Stimulated activated CD8-positive, alpha-beta memory T cell treated with anti-CD3 and anti-CD28 coated beads, Interleukin-2, amount 100 ng/mL, for 48 hours (primary cell): ENCODE data around the gene SLC17A2.
"Not testable (repeated sequence)": the region's sequence is repeated elsewhere in the genome, so short reads cannot be mapped to it uniquely, and the experiment has no call there.

Experiments
- DNase-seq, 2 donors: peaks; one replicate each; pipeline ENCODE4 v3.0.0-alpha.2; 2020; ENCODE audit warnings: low read depth in 2 of 2

The SLC17A2 gene

GRCh38 chr6:25952535-25952934, 22.0 kb upstream of the SLC17A2 start:
- DNase-seq, result no peak

GRCh38 chr6:25951296-25952032, 21.0 kb upstream of the SLC17A2 start:
- DNase-seq, result no peak

- no peak for DNase-seq
Observed at GRCh38 chr6:25950297-25950696, 19.8 kb upstream of the SLC17A2 start.

- DNase-seq, result no peak
Observed at GRCh38 chr6:25949695-25950094, 19.2 kb upstream of the SLC17A2 start.

GRCh38 chr6:25947492-25947891, 17.0 kb upstream of the SLC17A2 start:
- not testable (repeated sequence) for DNase-seq

- DNase-seq, result no peak
Observed at GRCh38 chr6:25946631-25947030, 16.1 kb upstream of the SLC17A2 start.

- DNase-seq, result not testable (repeated sequence)
Observed at GRCh38 chr6:25945738-25946137, 15.2 kb upstream of the SLC17A2 start.

GRCh38 chr6:25944688-25945574, 14.4 kb upstream of the SLC17A2 start:
- DNase-seq, result no peak

GRCh38 chr6:25943887-25944286, 13.4 kb upstream of the SLC17A2 start:
- DNase-seq, result no peak

GRCh38 chr6:25942561-25943147, 12.2 kb upstream of the SLC17A2 start:
- no peak for DNase-seq

GRCh38 chr6:25939593-25939992, 9.1 kb upstream of the SLC17A2 start:
- no peak for DNase-seq

- no peak for DNase-seq
Observed at GRCh38 chr6:25935953-25936352, 5.5 kb upstream of the SLC17A2 start.

GRCh38 chr6:25934735-25935313, 4.3 kb upstream of the SLC17A2 start:
- DNase-seq, result no peak

GRCh38 chr6:25934156-25934555, 3.7 kb upstream of the SLC17A2 start:
- no peak for DNase-seq

- no peak for DNase-seq
Observed at GRCh38 chr6:25931411-25931709, 869 bp upstream of the SLC17A2 start.

GRCh38 chr6:25929785-25930184, 706 bp downstream of the SLC17A2 start:
- not testable (repeated sequence) for DNase-seq

GRCh38 chr6:25928562-25929324, 1.7 kb downstream of the SLC17A2 start:
- no peak for DNase-seq

- DNase-seq, result no peak
Observed at GRCh38 chr6:25927756-25928216, 2.7 kb downstream of the SLC17A2 start.

- DNase-seq, result no peak
Observed at GRCh38 chr6:25927178-25927577, 3.3 kb downstream of the SLC17A2 start.

- no peak for DNase-seq
Observed at GRCh38 chr6:25925876-25926275, 4.6 kb downstream of the SLC17A2 start.

GRCh38 chr6:25922301-25922700, 8.2 kb downstream of the SLC17A2 start:
- no peak for DNase-seq
